A549 (cell line): ENCODE data around the gene NXNL1. TPM values are rescaled to one million over a fixed set of nuclear protein-coding genes. Genes with fewer than 3 reads are reported as not detected.

Experiments used
- ATAC-seq, 2 experiments: fragments of 200-7000 bp in 1 of 2; fragments of >200 bp in 1 of 2; cut with Nextera tagmentation in 1 of 2; cut with Tn5 transposase in 1 of 2; 3 replicates each; pipeline versions ENCODE4 v1.8.0 to v1.9.1; 2018 to 2020; ENCODE audit warnings: mild to moderate bottlenecking in 1 of 2, moderate library complexity in 1 of 2
- CTCF ChIA-PET: fragments of 300-600 bp; sonication (Branson Sonifier 250); formaldehyde crosslinking; extraction: SDS; loops from one replicate; lab custom pipeline; 2021; ENCODE audit warnings: antibody characterized with exemption, inconsistent platforms; lab: Yijun Ruan, JAX
- POLR2A ChIA-PET: fragments of 350-600 bp; formaldehyde crosslinking; extraction: SDS; loops from one replicate; lab custom pipeline; 2021; ENCODE audit warnings: antibody characterized with exemption, inconsistent platforms; lab: Yijun Ruan, JAX
- DNase-seq, 2 experiments: peaks; one replicate each; pipeline versions ENCODE4 v3.0.0 to v3.0.0-alpha.2; 2011 to 2016; ENCODE audit warnings: low read depth in 1 of 2, low spot score in 1 of 2
- FAIRE-seq: peaks from 2 replicates; lab custom pipeline; 2011; peaks lifted over from hg19 to GRCh38; lab: Jason Lieb, UNC
- H3K27ac ChIP-seq, 2 experiments: fragments of >200 bp; sonication (Bioruptor Twin); formaldehyde crosslinking; 3 replicates each; pipeline ENCODE4 v1.5.1; 2016 to 2017
- H3K4me1 ChIP-seq: fragments of >200 bp; sonication (Bioruptor Twin); formaldehyde crosslinking; 3 replicates; pipeline ENCODE4 v1.6.1; 2016
- H3K4me2 ChIP-seq: fragments of >200 bp; sonication (Bioruptor Twin); formaldehyde crosslinking; 3 replicates; pipeline ENCODE4 v1.6.1; 2016
- H3K4me3 ChIP-seq: fragments of >200 bp; sonication (Bioruptor Twin); formaldehyde crosslinking; 3 replicates; pipeline ENCODE4 v1.5.1; 2016
- H3K9me3 ChIP-seq: fragments of >200 bp; sonication (Bioruptor Twin); formaldehyde crosslinking; 3 replicates; pipeline ENCODE4 v1.6.1; 2016
- BHLHE40 ChIP-seq: IDR thresholded peaks from 2 replicates; pipeline ENCODE4 v1.6.1; 2012; ENCODE audit warnings: low read depth, low read length, inconsistent platforms
- CEBPB ChIP-seq, 2 experiments: fragments of >200 bp in 1 of 2; sonication (Bioruptor Twin) in 1 of 2; formaldehyde crosslinking in 1 of 2; IDR thresholded peaks; 2 replicates each; pipeline ENCODE4 v1.6.1; 2012 to 2016
- FOSB ChIP-seq: fragments of 250-450 bp; sonication (Bioruptor Pico); IDR thresholded peaks from 2 replicates; pipeline ENCODE4 v1.5.0; 2020; ENCODE audit warnings: mild to moderate bottlenecking, moderate library complexity
- FOSL2 ChIP-seq, 2 experiments: fragments of 450-650 bp in 1 of 2; fragments of >200 bp in 1 of 2; sonication (Bioruptor Twin) in 1 of 2; formaldehyde crosslinking; IDR thresholded peaks; 2 replicates each; pipeline versions ENCODE4 v1.5.0 to v1.6.1; 2016 to 2020; ENCODE audit warnings: mild to moderate bottlenecking in 1 of 2, moderate library complexity in 1 of 2
- GATA3 ChIP-seq: IDR thresholded peaks from 2 replicates; pipeline ENCODE4 v1.6.1; 2012; ENCODE audit warnings: borderline replicate concordance
- HEYL ChIP-seq: fragments of 250-450 bp; sonication (Bioruptor Pico); IDR thresholded peaks from 2 replicates; pipeline ENCODE4 v1.8.0; 2021; ENCODE audit warnings: mild to moderate bottlenecking, moderate library complexity
- JUN ChIP-seq, 2 experiments: fragments of >200 bp; sonication (Bioruptor Twin); formaldehyde crosslinking; IDR thresholded peaks; 2 replicates in 1 of 2; 3 replicates in 1 of 2; pipeline ENCODE4 v1.6.1; 2016 to 2017
- JUNB ChIP-seq: fragments of >200 bp; sonication (Bioruptor Twin); formaldehyde crosslinking; IDR thresholded peaks from 2 replicates; pipeline ENCODE4 v1.6.1; 2016
- KDM1A ChIP-seq: fragments of 200-600 bp; sonication (generic); IDR thresholded peaks from 2 replicates; pipeline ENCODE4 v1.6.1; 2016; ENCODE audit warnings: low read depth, mild to moderate bottlenecking
- NFE2L2 ChIP-seq: fragments of 150-350 bp; conservative IDR thresholded peaks from 2 replicates; pipeline ENCODE4 v1.6.1; 2014; ENCODE audit warnings: low read length
- PHF8 ChIP-seq: fragments of 200-600 bp; sonication (generic); IDR thresholded peaks from 2 replicates; pipeline ENCODE4 v1.6.1; 2016; ENCODE audit warnings: low read depth, mild to moderate bottlenecking, antibody characterized with exemption, moderate library complexity, borderline replicate concordance
- POLR2AphosphoS2 ChIP-seq: conservative IDR thresholded peaks from 2 replicates; pipeline ENCODE4 v1.6.1; 2012; ENCODE audit warnings: low read length, improper control_type of control experiment, inconsistent platforms
- SREBF2 ChIP-seq: fragments of 450-650 bp; IDR thresholded peaks from 2 replicates; pipeline ENCODE4 v1.6.1; 2014; ENCODE audit warnings: mild to moderate bottlenecking, moderate library complexity
- ZC3H11A ChIP-seq: fragments of 450-650 bp; IDR thresholded peaks from 2 replicates; pipeline ENCODE4 v1.6.1; 2014; ENCODE audit warnings: antibody characterized with exemption, mild to moderate bottlenecking
- WGBS: methylation state at CpG from one replicate; pipeline ENCODE4 v1.1.6; 2017; ENCODE audit errors: missing lambda C conversion rate; 5-methylcytosine and 5-hydroxymethylcytosine counted together
- polyA plus RNA-seq, 4 experiments: library from polyadenylated mRNA; depleted of rRNA in 3 of 4; stranded (reverse); fragments of >200 nt; fragmentation: RNase III in 1 of 4; extraction: RNeasy Plus Mini Kit Qiagen cat#74134 plus additional on column Dnase treatment in 1 of 4; gene quantifications; 2 replicates in 3 of 4; 3 replicates in 1 of 4; pipeline ENCODE4 v1.2.3, GENCODE V29; 2011 to 2017
- TF ChIP-seq, protein P1 (sequence below): fragments of 250-450 bp; sonication (Bioruptor Pico); IDR thresholded peaks from 2 replicates; pipeline ENCODE4 v1.5.0; 2021; ENCODE audit warnings: mild to moderate bottlenecking, moderate library complexity, borderline replicate concordance
- TF ChIP-seq, protein P2 (sequence below): fragments of 200-600 bp; sonication (generic); IDR thresholded peaks from 2 replicates; pipeline ENCODE4 v1.6.1; 2016; ENCODE audit warnings: antibody characterized with exemption, mild to moderate bottlenecking, moderate library complexity

Gene NXNL1
- polyA plus RNA-seq, 2 of the 4 experiments (the other 2 are of a cell fraction), result not detected

DNA sequence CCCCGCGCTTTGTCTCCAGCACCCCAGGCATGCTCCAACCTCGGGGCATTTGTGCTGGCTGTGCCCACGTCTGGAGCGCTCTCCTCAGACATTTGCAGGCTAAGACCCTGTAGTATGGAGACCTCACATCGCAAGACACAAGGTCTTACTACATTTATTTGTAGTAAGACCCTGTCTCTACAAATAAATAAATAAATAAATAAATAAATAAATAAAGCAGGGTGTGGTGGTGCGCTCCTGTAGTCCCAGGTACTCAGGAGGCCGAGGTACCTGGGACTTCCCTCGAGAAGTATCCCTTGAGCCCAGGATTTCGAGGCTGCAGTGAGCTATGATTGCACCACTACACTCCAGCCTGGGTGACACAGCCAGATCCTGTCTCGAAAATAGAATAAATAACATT, 4.6 kb downstream of the NXNL1 start:
- H3K4me3 ChIP-seq, result no peak overlapping the region
- no peak; a peak in 1 of 6 replicates for ATAC-seq
- CTCF ChIA-PET, result interaction anchor here (2.0 kb wide), 1 partner anchor 10 kb away, joined by 7 read pairs; no protein-coding TSS in a partner anchor
- TF ChIP-seq NFE2L2 (no peak), ZC3H11A (peak; percentile 62)
- TF ChIP-seq, all 56 proteins: peak for 1
- no peaks in the 10 kb centered on the region for H3K9me3 ChIP-seq
- DNase-seq (no peak), FAIRE-seq (no peak)
- 64% methylated on average over 9 of the region's 11 CpGs for WGBS
- no peak overlapping the region for H3K27ac ChIP-seq
- no peaks in the 10 kb centered on the region for H3K4me1 ChIP-seq
- H3K4me2 ChIP-seq, result peak overlapping the region; percentile 37; the same call in 1 of the 3 replicates
- POLR2A ChIA-PET, result no interaction called here

DNA sequence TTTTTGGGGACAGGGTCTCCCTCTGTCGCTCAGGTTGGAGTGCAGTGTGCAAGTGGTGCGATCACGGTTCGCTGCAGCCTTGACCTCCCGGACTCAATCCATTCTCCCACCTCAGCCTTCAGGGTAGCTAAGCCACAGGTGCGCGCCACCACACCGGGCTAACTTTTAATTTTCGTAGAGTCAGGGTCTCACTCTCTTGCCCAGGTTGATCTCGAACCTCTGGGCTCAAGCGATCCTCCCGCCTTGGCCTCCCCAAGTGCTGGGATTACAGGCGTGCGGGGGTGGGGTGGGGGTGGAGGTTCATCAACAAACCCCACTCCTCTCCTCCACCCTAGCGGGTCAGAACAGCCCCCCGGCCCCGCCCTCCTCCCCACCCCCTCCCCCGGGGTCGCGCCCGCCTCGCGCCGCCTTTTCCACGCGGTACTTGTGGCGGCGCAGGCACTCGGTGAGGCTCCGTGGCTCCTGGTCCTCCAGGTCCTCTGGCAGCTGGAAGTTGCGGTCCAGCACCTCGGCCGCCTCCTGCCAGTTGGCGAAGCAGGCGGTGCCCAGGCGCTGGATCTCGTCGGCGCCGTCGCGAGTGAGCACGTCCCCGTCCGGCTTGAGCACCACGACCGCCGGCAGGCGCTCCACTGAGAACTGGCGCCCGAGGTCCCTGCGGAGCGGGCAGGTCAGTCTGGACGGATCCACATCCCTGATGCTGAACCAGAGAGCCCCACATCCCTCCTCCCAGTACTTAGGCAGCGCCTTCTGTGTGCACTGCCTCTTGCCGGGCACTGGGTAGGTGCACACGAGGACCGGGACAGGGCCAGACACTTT, 5.2 kb downstream of the NXNL1 start:
- no peak for DNase-seq
- Histone ChIP-seq H3K9me3 (no peaks in the 10 kb centered on the region), H3K4me1 (0 out of 3 replicates have a peak, but pooled peaks cover 4% of the 10 kb centered on the region), H3K27ac (peak overlapping the region in 1 of 2 experiments; percentile 49; a peak in 2 of 6 replicates), H3K4me3 (no peak overlapping the region), H3K4me2 (peak overlapping the region; percentile 37; the same call in 2 of the 3 replicates)
- ChIA-PET CTCF (interaction anchor here (1.2 to 2.3 kb wide), 3 partner anchors 9 to 319 kb away, joined by 3 to 13 read pairs (median 5); no protein-coding TSS in a partner anchor), POLR2A (no interaction called here)
- no peak for TF ChIP-seq FOSL2 (IDR thresholded peaks at IDR 0.05)
- TF ChIP-seq FOSL2 (CRISPR knock-in tag; IDR thresholded peaks at IDR 0.05), result no peak
- TF ChIP-seq HEYL (CRISPR knock-in tag), result no peak
- no peak for TF ChIP-seq JUNB
- TF ChIP-seq PHF8, result no peak
- no peak for TF ChIP-seq JUN (IDR thresholded peaks at IDR 0.05)
- TF ChIP-seq BHLHE40, result no peak
- TF ChIP-seq FOSB, result no peak
- TF ChIP-seq GATA3, result no peak
- no peak for TF ChIP-seq POLR2AphosphoS2
- TF ChIP-seq SREBF2, result no peak
- no peak for TF ChIP-seq CEBPB (IDR thresholded peaks at IDR 0.05)
- TF ChIP-seq, all 56 proteins: peak for 0
- ATAC-seq, result peak; percentile 17 to 44; a peak in 4 of 6 replicates
- 69% methylated on average over 30 of the region's 58 CpGs for WGBS
- FAIRE-seq, result no peak

DNA sequence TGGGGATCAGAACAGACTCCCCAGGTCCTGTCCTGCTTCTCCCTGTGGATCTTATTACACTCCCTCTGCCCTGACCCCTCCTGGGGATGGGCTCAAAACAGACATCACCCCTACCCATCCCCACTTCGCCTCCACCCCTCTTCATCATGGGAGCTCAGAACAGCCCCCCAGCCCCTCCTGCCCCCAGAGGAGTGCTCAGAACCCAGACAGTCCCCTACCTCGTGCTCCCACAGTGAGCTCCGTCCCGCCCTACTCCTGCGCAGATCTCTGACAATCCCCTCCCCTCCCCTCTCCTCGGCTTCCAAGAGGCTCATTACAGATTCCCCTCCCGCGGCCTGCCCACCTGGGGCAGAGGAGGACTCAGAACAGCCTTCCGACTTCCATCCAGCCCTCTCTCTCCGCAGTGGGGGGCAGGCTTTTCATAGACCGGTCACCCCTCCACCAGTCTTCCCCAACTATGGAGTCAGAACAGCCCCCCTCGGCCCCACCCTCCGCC, 6.1 kb downstream of the NXNL1 start:
- DNase-seq (no peak), FAIRE-seq (no peak), ATAC-seq (peak in 1 of 2 experiments; percentile 47; a peak in 3 of 6 replicates)
- ChIA-PET POLR2A (no interaction called here), CTCF (interaction anchor here (0.6 to 2.3 kb wide), 7 partner anchors 10 to 789 kb away, joined by 3 to 13 read pairs (median 4); no protein-coding TSS in a partner anchor)
- WGBS, result 78% methylated on average over 6 of the region's 13 CpGs
- no peak overlapping the region for H3K4me2 ChIP-seq
- TF ChIP-seq, protein P1, sequence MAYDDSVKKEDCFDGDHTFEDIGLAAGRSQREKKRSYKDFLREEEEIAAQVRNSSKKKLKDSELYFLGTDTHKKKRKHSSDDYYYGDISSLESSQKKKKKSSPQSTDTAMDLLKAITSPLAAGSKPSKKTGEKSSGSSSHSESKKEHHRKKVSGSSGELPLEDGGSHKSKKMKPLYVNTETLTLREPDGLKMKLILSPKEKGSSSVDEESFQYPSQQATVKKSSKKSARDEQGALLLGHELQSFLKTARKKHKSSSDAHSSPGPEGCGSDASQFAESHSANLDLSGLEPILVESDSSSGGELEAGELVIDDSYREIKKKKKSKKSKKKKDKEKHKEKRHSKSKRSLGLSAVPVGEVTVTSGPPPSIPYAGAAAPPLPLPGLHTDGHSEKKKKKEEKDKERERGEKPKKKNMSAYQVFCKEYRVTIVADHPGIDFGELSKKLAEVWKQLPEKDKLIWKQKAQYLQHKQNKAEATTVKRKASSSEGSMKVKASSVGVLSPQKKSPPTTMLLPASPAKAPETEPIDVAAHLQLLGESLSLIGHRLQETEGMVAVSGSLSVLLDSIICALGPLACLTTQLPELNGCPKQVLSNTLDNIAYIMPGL (CRISPR knock-in tag), result no peak
- TF ChIP-seq, protein P2, sequence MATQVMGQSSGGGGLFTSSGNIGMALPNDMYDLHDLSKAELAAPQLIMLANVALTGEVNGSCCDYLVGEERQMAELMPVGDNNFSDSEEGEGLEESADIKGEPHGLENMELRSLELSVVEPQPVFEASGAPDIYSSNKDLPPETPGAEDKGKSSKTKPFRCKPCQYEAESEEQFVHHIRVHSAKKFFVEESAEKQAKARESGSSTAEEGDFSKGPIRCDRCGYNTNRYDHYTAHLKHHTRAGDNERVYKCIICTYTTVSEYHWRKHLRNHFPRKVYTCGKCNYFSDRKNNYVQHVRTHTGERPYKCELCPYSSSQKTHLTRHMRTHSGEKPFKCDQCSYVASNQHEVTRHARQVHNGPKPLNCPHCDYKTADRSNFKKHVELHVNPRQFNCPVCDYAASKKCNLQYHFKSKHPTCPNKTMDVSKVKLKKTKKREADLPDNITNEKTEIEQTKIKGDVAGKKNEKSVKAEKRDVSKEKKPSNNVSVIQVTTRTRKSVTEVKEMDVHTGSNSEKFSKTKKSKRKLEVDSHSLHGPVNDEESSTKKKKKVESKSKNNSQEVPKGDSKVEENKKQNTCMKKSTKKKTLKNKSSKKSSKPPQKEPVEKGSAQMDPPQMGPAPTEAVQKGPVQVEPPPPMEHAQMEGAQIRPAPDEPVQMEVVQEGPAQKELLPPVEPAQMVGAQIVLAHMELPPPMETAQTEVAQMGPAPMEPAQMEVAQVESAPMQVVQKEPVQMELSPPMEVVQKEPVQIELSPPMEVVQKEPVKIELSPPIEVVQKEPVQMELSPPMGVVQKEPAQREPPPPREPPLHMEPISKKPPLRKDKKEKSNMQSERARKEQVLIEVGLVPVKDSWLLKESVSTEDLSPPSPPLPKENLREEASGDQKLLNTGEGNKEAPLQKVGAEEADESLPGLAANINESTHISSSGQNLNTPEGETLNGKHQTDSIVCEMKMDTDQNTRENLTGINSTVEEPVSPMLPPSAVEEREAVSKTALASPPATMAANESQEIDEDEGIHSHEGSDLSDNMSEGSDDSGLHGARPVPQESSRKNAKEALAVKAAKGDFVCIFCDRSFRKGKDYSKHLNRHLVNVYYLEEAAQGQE, result no peak
- no peak for TF ChIP-seq KDM1A
- H3K9me3 ChIP-seq, result no peaks in the 10 kb centered on the region
- no peak overlapping the region for H3K27ac ChIP-seq
- H3K4me1 ChIP-seq, result 0 out of 3 replicates have a peak, but pooled peaks cover 6% of the 10 kb centered on the region
- no peak overlapping the region for H3K4me3 ChIP-seq
